D721Med (cell line): ENCODE data around the gene PMEPA1.

Experiments used
- DNase-seq: peaks from one replicate; pipeline ENCODE4 v3.0.0; 2011; ENCODE audit warnings: low spot score; ENCODE audit not compliant: insufficient read length
- FAIRE-seq: peaks from 2 replicates; lab custom pipeline; 2011; peaks lifted over from hg19 to GRCh38; lab: Jason Lieb, UNC
- TF ChIP-seq, protein P1 (sequence below): IDR thresholded peaks from 2 replicates; pipeline ENCODE4 v1.5.1; 2012; ENCODE audit warnings: mild to moderate bottlenecking, control low read depth; ENCODE audit not compliant: insufficient read depth; ENCODE audit errors: missing control alignments

PMEPA1 gene

DNA sequence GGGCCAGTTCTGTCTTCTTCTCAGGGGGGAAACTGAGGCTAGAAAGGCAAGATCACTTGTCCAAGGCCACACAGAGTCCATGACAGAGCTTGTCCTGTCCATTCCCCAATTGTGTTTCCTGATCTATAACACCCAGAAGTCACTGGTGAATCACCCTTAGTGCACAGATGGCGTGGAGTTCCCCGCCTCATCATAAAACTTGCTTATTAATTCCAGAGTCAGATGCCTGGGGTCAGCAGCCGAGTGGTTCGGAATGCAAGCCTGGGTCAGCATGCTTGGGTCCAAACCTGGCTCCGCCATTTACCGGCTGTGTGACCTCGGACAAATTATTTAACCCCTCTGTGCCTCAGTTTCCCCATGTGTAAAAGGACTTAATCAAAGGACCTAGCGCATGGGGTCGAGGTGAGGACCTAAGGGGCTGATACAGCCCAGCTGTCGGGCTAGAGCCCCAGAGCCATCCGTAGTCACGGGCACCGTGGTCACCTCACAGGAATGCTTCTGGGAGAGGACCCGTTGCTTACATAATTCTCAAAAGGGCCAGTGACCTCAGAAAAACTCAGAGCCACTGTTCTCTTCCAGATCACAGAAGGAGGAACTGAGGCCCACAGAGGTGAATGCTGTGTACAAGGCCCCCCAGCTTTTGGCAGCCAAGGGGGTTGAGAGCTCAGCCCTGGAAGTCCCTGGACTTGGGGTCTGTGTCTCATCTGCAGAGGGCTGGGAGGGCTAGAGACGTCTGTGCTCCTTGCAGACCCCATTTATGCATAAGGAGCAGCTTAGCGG is 88.2 kb downstream of the PMEPA1 start:
- FAIRE-seq (no peak), DNase-seq (no peak)
- TF ChIP-seq, protein P1, sequence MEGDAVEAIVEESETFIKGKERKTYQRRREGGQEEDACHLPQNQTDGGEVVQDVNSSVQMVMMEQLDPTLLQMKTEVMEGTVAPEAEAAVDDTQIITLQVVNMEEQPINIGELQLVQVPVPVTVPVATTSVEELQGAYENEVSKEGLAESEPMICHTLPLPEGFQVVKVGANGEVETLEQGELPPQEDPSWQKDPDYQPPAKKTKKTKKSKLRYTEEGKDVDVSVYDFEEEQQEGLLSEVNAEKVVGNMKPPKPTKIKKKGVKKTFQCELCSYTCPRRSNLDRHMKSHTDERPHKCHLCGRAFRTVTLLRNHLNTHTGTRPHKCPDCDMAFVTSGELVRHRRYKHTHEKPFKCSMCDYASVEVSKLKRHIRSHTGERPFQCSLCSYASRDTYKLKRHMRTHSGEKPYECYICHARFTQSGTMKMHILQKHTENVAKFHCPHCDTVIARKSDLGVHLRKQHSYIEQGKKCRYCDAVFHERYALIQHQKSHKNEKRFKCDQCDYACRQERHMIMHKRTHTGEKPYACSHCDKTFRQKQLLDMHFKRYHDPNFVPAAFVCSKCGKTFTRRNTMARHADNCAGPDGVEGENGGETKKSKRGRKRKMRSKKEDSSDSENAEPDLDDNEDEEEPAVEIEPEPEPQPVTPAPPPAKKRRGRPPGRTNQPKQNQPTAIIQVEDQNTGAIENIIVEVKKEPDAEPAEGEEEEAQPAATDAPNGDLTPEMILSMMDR = no peak

DNA sequence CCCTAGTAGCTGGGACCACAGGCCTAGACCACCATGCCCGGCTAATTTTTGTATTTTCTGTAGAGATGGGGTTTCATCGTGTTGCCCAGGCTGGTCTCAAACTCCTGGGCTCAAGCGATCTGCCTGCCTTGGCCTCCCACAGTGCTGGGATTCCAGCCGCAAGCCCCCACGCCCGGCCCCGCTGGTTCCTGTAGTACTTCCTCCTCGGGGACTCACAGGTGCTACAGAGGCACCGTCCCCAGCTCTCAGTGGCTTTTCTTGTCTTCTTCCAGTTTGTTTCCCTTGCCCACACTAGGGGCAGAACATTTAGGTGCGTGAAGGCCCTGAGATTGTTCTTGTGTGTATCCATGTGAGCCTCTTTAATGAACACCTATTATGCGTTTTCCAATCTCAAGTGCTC is 88.8 kb downstream of the PMEPA1 start:
- TF ChIP-seq, protein P1 = no peak
- DNase-seq = no peak
- no peak for FAIRE-seq

DNA sequence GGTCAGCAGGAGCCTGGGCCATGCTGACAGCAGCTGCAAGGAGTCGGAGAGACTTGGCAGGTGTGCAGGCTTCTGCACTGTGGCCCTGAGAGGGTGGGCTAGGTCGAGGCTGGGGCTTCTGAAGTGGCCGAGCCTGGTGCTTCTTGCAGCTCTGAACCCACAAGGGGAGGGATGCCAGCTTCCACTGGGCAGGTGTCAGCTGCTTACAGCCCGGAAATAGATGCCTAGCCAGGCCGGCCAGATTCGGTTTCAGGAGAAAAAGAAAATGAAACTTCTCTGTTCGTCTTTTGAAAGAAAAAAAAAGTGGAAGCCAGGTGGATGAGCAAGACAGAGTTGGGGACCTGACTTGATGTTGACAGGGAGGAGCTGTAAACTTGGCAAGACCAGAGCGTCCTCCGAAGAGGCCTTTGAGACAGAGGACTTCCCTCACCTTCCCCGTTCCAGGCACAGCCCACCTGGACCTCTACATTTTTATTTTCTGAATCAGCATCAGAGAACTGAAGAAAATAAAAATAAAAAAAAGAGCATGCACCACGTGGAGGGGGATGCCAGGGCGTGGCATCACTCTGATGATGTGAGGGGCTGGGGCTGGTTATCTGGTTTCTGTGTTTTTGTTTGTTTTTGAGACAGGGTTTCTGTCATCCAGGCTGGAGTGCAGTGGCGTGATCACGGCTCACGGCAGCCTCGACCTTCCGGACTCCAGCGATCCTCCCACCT is 89.4 kb downstream of the PMEPA1 start, which contains the start of gene ZBP1:
Gene ZBP1, minus strand, starts transcription at position 153 of the 717 bp plus-strand sequence. Its CDS starts 131 bp downstream, at position 22.
- DNase-seq (no peak), FAIRE-seq (no peak)
- TF ChIP-seq, protein P1 = no peak

DNA sequence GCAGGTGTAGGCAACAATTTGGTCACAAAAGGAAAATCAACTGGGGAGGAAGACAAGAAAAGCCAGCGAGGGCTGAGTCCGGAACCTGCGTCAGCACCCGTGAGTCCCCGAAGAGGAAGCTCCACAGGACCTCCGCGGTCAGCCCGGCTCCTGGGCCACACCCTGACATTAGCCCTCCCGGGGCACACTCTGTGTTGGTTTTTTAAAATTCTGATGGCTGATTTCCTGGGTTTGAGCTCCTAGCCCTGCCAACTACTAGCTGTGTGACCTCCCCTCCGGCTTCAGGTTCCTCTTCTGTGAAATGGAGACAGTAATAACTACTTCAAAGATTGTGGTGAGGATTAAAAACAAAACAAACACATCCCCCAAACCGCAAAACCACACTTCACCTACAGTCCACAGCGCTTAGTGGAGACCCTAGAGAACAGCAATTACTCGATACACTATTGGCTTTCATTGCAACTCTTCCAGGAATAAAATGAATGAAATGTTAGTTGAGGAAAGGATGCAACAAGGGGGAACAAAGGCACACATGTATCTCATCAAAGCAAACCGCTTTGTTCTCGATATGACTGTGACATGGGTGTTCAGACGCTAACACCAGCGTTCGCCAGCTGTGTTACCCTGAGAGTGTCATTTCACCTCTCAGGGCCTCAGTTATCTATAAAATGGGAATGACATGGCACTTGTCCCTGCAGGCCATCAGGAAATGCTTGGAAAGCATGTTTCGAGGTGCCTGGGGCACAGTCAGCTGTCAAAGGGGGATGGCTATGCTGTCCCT is 90.6 kb downstream of the PMEPA1 start:
- no peak for DNase-seq

DNA sequence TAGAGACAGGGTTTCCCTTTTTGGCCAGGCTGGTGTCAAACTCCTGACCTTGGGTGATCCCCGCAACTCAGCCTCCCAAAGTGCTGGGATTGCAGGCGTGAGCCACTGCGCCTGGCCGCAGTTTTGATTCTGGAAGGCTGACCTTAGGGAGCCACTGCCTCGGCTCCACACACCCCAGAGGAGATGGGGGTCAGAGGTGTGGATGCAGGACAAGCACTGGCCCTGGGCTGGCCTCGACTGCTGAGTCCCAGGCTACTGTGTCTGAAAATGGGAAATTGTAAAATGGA is 91.1 kb downstream of the PMEPA1 start:
- no peak for DNase-seq
- TF ChIP-seq, protein P1 = no peak
- FAIRE-seq = no peak

More for the DNA sequence above, 90.6 kb downstream of the PMEPA1 start:
- FAIRE-seq = no peak
- TF ChIP-seq, protein P1 = no peak

DNA sequence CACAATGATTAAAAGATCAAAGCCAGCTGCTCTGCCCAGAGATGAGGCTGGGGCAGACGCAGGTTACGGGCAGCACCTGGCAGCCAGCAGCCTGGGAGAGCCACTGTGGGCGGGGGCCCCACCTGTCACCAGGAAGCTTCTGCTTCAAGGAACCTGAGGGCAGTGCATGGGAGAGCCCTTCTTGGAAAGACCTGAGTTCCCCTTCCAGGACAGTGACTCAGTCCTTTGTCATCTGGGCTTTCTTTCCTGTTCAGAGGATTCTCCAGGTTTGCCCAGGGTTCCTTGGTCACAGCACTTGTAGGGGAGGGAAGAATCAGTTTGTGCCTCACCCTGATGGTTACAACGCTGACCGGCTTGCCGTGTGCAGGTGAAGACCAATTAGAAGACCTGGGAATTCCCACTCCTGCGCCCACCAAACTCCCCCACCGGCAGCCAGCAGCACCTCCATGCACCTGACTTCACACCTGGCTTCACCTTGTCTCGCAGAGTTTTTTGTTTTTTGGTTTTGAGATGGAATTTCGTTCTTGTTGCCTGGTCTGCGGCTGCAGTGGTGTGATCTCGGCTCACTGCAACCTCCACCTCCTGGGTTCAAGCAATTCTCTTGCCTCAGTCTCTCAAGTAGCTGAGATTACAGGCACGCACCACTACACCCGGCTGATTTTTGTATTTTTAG is 91.6 kb downstream of the PMEPA1 start:
- TF ChIP-seq, protein P1 = no peak
- DNase-seq (no peak), FAIRE-seq (no peak)
